Activated naive CD4-positive, alpha-beta T cell treated with anti-CD3 and anti-CD28 coated beads for 36 hours (primary cell): Measurements from ENCODE around the gene XXYLT1. TPM values are rescaled to one million over a fixed set of nuclear protein-coding genes. Genes with fewer than 3 reads are reported as not detected.
A peak's percentile ranks its signal among the peaks of the same experiment; 100 is the strongest.
"Not testable (repeated sequence)": the region's sequence is repeated elsewhere in the genome, so short reads cannot be mapped to it uniquely, and the experiment has no call there.

Source experiments
- CTCF ChIA-PET: fragments of 350-600 bp; sonication (Branson Sonifier 250); formaldehyde crosslinking; loops from one replicate; lab custom pipeline; 2021; ENCODE audit warnings: antibody characterized with exemption; lab: Charles Lee
- DNase-seq: peaks from one replicate; pipeline ENCODE4 v3.0.0-alpha.2; 2020
- H3K27ac Mint-ChIP-seq: one replicate; pipeline ENCODE4 v1.8.0; 2021; ENCODE audit warnings: mild to moderate bottlenecking, mixed read lengths
- H3K27me3 Mint-ChIP-seq: one replicate; pipeline ENCODE4 v1.8.0; 2021; ENCODE audit warnings: low read depth, mixed read lengths
- H3K36me3 Mint-ChIP-seq: one replicate; pipeline ENCODE4 v1.8.0; 2021; ENCODE audit warnings: low read depth, mixed read lengths
- H3K4me1 Mint-ChIP-seq: one replicate; pipeline ENCODE4 v1.8.0; 2021; ENCODE audit warnings: low read depth, mixed read lengths
- H3K4me3 Mint-ChIP-seq: one replicate; pipeline ENCODE4 v1.8.0; 2021; ENCODE audit warnings: mild to moderate bottlenecking, moderate library complexity, mixed read lengths
- H3K9me3 Mint-ChIP-seq: one replicate; pipeline ENCODE4 v1.8.0; 2021; ENCODE audit warnings: mixed read lengths
- intact Hi-C: fragments of 100-400 bp; cut with micrococcal nuclease; formaldehyde crosslinking; loops from one replicate; pipeline ENCODE4 v1.15.1; 2023
- total RNA-seq, 2 experiments: library from RNA; stranded (reverse); gene quantifications; one replicate each; pipeline ENCODE4 v1.2.3, GENCODE V29; 2021

XXYLT1 gene
- total RNA-seq, 2 experiments from 2014 or later: 1.8 to 2.5 TPM

GRCh38 chr3:195189821-195190220 is 81.1 kb downstream of the XXYLT1 start:
- H3K27ac Mint-ChIP-seq: no peak overlapping the region
- no peak for DNase-seq
- H3K36me3 Mint-ChIP-seq: peaks cover 4% of the 10 kb centered on the region
- H3K9me3 Mint-ChIP-seq: peaks cover 9% of the 10 kb centered on the region
- intact Hi-C loops: no loop called here
- H3K27me3 Mint-ChIP-seq: no peaks in the 10 kb centered on the region
- CTCF ChIA-PET: no interaction called here
- no peak overlapping the region for H3K4me3 Mint-ChIP-seq
- peaks cover 24% of the 10 kb centered on the region for H3K4me1 Mint-ChIP-seq

DNA sequence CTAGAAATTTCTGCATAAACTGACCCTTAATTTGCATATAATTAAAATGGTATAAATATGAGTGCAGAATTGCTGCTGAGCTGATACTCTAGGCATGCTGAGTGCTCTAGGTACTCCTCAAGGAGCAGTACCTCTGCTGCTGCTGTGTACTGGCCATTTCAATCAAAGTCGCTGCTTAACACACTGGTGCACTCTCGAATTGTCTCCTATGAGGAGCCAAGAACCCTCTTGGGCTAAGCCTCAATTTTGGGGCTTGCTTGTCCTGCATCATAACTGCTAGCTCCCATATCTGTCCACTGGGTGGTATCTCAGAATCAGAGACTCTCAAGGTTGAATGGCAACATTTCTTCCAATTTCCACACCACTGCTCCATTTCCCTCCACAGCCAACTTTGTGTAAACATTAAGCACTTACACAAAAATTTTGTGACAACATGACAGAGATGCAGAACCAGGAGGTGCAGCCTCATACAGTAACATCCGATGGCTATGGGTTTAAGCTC is 82.5 kb downstream of the XXYLT1 start:
- no peak overlapping the region for H3K27ac Mint-ChIP-seq
- no peak for DNase-seq
- H3K4me1 Mint-ChIP-seq: peaks cover 23% of the 10 kb centered on the region
- intact Hi-C loops: no loop called here
- H3K9me3 Mint-ChIP-seq: peaks cover 9% of the 10 kb centered on the region
- H3K36me3 Mint-ChIP-seq: peaks cover 4% of the 10 kb centered on the region
- H3K27me3 Mint-ChIP-seq: no peaks in the 10 kb centered on the region
- H3K4me3 Mint-ChIP-seq: no peak overlapping the region
- CTCF ChIA-PET: no interaction called here

- no peak for DNase-seq
- Mint-ChIP-seq H3K36me3 (peaks cover 4% of the 10 kb centered on the region), H3K9me3 (peaks cover 9% of the 10 kb centered on the region), H3K4me1 (peaks cover 24% of the 10 kb centered on the region), H3K27me3 (no peaks in the 10 kb centered on the region), H3K27ac (no peak overlapping the region), H3K4me3 (no peak overlapping the region)
- intact Hi-C loops: no loop called here
- CTCF ChIA-PET: interaction anchor here (0.7 kb wide), 1 partner anchor 39 kb away, joined by 3 read pairs; no protein-coding TSS in a partner anchor
Observed at GRCh38 chr3:195187609-195188425, 83.1 kb downstream of the XXYLT1 start.

DNA sequence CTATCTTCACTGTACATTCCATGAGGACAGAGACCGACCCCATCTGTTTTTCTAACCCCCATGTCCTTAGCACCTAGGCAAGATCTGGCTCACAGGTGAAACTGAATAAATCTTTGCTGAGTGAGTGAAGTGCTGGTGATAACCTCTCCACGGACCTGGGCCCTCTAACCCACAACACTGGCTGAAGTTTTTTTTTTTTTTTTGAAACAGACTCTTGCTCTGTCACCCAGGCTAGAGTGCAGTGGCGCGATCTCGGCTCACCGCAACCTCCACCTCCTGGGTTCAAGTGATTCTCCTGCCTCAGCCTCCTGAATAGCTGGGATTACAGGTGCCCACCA is 84.3 kb downstream of the XXYLT1 start:
- CTCF ChIA-PET: interaction anchor here (0.6 kb wide), 1 partner anchor 48 kb away, joined by 3 read pairs; no protein-coding TSS in a partner anchor

DNA sequence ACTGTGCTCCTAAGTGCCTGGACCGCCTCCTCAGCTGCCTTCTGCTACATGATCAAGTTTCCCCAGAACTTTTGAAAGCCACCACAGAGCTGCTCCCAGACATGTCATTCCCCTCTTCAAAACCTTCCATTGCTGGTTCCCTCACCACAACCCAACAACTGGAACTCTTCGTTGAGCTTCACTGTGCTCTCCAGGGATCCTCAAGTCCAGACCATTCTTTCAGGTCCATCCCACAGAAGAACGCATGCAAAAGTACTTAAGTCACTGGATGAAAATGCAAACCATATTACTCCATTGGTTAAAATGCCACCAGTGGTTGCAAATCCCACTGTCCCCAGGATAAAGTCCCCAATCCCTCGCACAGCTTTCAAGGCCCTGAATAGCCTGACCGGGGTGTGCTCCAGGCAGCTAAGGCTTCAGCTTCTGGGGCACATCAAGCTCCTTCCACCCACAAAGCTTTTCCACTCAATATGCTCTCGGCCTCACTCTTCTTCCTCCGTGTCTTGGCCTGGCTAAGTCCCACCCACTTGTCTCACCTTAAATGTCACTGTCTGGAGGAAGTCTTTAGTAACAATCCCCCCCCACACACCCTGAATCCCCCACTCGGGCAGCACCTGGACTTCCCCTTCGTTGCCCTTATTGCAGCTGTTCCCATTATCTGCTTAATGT is 84.8 kb downstream of the XXYLT1 start:
- Mint-ChIP-seq H3K9me3 (peaks cover 3% of the 10 kb centered on the region), H3K4me3 (no peak overlapping the region), H3K27me3 (no peaks in the 10 kb centered on the region), H3K27ac (no peak overlapping the region), H3K4me1 (peaks cover 34% of the 10 kb centered on the region), H3K36me3 (no peaks in the 10 kb centered on the region)
- CTCF ChIA-PET: interaction anchor here (0.6 kb wide), 1 partner anchor 49 kb away, joined by 3 read pairs; no protein-coding TSS in a partner anchor
- intact Hi-C loops: no loop called here
- peak; percentile 16 for DNase-seq

More for the DNA sequence above, 84.3 kb downstream of the XXYLT1 start:
- H3K36me3 Mint-ChIP-seq, intact Hi-C loops, DNase-seq, H3K4me3 Mint-ChIP-seq, H3K9me3 Mint-ChIP-seq, H3K27me3 Mint-ChIP-seq, H3K27ac Mint-ChIP-seq: not testable (repeated sequence)
- peaks cover 34% of the 10 kb centered on the region for H3K4me1 Mint-ChIP-seq

DNA sequence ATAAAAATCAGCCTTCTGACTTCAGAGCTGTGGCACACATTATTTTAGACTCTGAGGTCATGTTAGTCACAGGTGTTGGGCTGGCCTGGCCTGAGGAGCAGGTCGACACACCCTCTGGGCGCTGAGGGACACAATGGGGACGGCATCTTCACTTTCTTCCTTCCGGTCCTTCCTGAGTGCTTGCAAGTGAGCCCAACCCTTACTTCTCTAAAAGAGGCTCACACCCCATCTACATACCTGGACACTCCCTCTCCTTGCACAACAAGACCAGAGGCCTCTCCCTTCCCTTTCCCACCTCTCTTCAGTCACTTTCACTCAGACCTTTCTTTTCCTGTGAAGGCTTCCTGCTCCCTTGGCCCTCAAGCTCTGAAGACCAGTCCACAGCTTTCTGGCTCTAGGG is 85.4 kb downstream of the XXYLT1 start:
- no peaks in the 10 kb centered on the region for H3K9me3 Mint-ChIP-seq
- H3K4me1 Mint-ChIP-seq: peaks cover 34% of the 10 kb centered on the region
- H3K36me3 Mint-ChIP-seq: no peaks in the 10 kb centered on the region
- H3K4me3 Mint-ChIP-seq: no peak overlapping the region
- intact Hi-C loops: loop anchor here (1.0 kb wide), 1 partner anchor 10 kb away; no protein-coding TSS in a partner anchor
- no peaks in the 10 kb centered on the region for H3K27me3 Mint-ChIP-seq
- DNase-seq: no peak
- no peak overlapping the region for H3K27ac Mint-ChIP-seq
- CTCF ChIA-PET: no interaction called here

DNA sequence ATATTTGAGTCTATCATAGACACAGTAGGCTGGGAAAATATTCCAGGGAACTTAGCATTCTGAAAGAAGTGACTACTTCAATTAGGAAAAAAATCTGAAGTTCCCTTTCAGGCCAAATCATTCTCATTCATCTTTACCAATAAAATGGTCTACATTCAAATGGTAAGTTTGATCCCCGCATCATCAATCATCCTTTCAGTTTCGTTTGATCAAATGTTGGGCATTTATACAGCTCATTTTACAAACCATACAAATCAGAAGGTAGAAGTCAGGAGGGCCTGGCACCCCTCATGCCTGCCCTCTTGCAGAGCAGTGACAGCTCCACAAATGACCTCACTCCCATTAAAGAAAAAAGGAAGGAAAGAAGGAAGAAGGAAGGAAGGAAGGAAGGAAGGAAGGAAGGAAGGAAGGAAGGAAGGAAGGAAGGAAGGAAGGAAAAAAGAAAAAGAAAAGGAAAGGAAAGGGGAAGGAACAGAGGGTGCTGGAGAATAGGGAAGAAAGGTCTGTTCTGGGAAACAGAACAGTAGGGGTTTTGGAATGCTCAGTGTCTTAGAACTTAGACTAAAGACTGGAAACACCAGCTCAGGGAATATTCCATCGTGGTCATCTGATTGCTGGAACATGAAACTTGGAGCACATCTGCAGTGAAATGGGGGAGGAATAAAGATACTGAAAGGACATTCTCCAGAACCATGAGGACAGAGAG is 86.1 kb downstream of the XXYLT1 start:
- no peaks in the 10 kb centered on the region for H3K9me3 Mint-ChIP-seq
- CTCF ChIA-PET: interaction anchor here (0.7 kb wide), 2 partner anchors 33 to 140 kb away, joined by 3 to 4 read pairs; no protein-coding TSS in a partner anchor
- H3K27me3 Mint-ChIP-seq: no peaks in the 10 kb centered on the region
- no peak for DNase-seq
- H3K36me3 Mint-ChIP-seq: no peaks in the 10 kb centered on the region
- no peak overlapping the region for H3K4me3 Mint-ChIP-seq
- peaks cover 34% of the 10 kb centered on the region for H3K4me1 Mint-ChIP-seq
- intact Hi-C loops: loop anchor here (1.0 kb wide), 1 partner anchor 10 kb away; no protein-coding TSS in a partner anchor
- H3K27ac Mint-ChIP-seq: no peak overlapping the region

- Mint-ChIP-seq H3K9me3 (no peaks in the 10 kb centered on the region), H3K27ac (no peak overlapping the region), H3K27me3 (no peaks in the 10 kb centered on the region), H3K36me3 (no peaks in the 10 kb centered on the region), H3K4me1 (peaks cover 35% of the 10 kb centered on the region), H3K4me3 (no peak overlapping the region)
- no peak for DNase-seq
- intact Hi-C loops: no loop called here
- CTCF ChIA-PET: interaction anchor here (0.8 kb wide), 1 partner anchor 10 kb away, joined by 3 read pairs; no protein-coding TSS in a partner anchor
Observed at GRCh38 chr3:195183071-195183776, 87.7 kb downstream of the XXYLT1 start.

GRCh38 chr3:195182470-195182795 is 88.5 kb downstream of the XXYLT1 start:
- Mint-ChIP-seq H3K27me3 (no peaks in the 10 kb centered on the region), H3K4me3 (no peak overlapping the region), H3K36me3 (no peaks in the 10 kb centered on the region), H3K27ac (no peak overlapping the region), H3K4me1 (peaks cover 38% of the 10 kb centered on the region), H3K9me3 (no peaks in the 10 kb centered on the region)
- intact Hi-C loops: no loop called here
- DNase-seq: peak; percentile 14
- CTCF ChIA-PET: no interaction called here

GRCh38 chr3:195181741-195182469 is 89.1 kb downstream of the XXYLT1 start:
- no peaks in the 10 kb centered on the region for H3K27me3 Mint-ChIP-seq
- intact Hi-C loops: no loop called here
- no peak overlapping the region for H3K27ac Mint-ChIP-seq
- H3K4me1 Mint-ChIP-seq: peaks cover 38% of the 10 kb centered on the region
- CTCF ChIA-PET: no interaction called here
- no peaks in the 10 kb centered on the region for H3K36me3 Mint-ChIP-seq
- no peak for DNase-seq
- H3K9me3 Mint-ChIP-seq: no peaks in the 10 kb centered on the region
- H3K4me3 Mint-ChIP-seq: no peak overlapping the region

- H3K4me1 Mint-ChIP-seq: peaks cover 31% of the 10 kb centered on the region
- no peaks in the 10 kb centered on the region for H3K36me3 Mint-ChIP-seq
- intact Hi-C loops: no loop called here
- CTCF ChIA-PET: no interaction called here
- no peak overlapping the region for H3K27ac Mint-ChIP-seq
- DNase-seq: no peak
- no peaks in the 10 kb centered on the region for H3K9me3 Mint-ChIP-seq
- H3K27me3 Mint-ChIP-seq: no peaks in the 10 kb centered on the region
- no peak overlapping the region for H3K4me3 Mint-ChIP-seq
Observed at GRCh38 chr3:195181113-195181498, 89.9 kb downstream of the XXYLT1 start.
